ENCODE data around the gene RPL39L. TPM values are rescaled to one million over a fixed set of nuclear protein-coding genes. Genes with fewer than 3 reads are reported as not detected.
A peak's percentile ranks its signal among the peaks of the same experiment; 100 is the strongest.

The RPL39L gene
- total and polyA plus RNA-seq, 2 of the 4 experiments (the other 2 are of a cell fraction) = 18.1 to 34.6 TPM

DNA sequence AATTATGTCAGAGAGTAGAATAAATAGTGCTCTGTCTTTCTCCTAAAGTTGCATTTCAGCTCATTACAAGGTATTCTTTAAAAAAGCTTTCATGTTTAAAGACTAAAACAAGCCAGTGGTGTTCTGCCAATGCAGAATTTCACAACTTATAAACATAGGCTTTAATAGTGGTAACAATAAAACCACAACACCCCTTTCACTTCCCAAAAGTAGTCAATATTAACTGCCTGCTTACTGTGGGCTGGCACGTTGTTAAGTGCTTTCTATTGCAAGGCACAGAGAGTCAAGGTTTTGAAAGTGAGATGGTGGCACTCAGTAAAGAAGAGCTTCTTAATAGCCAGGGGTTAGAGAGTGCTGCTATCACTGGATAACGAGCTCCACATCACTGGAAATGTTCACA is 49.6 kb upstream of the RPL39L start:
- no peaks in the 10 kb centered on the region for H3K27me3 ChIP-seq (ENCODE audit: control insufficient read depth, insufficient read depth, low read length)
- peak; percentile 49 for DNase-seq
- intact Hi-C loops (cut with micrococcal nuclease) (no loop called here), in situ Hi-C loops (cut with MboI; ENCODE audit: low sequenced_read_pairs) (no loop called here), dilution Hi-C loops (cut with HindIII; ENCODE audit: low sequenced_read_pairs, unreplicated experiment) (no loop called here)
- no CpG with 5 or more reads among the region's 2 CpGs for WGBS, 2 experiments (ENCODE audit: extremely low coverage in 2 of 2, insufficient read length in 1 of 2)
- H3K9me1 ChIP-seq (ENCODE audit: insufficient read depth, low read length) = peaks cover 2% of the 10 kb centered on the region
- H3K14ac ChIP-seq (replicated peaks; ENCODE audit: low read depth, low read length) = 0 out of 2 replicates have a peak overlapping the region, but pooled peaks have one; percentile 65
- peak overlapping the region; percentile 38; the same call in 1 of the 2 replicates for H4K91ac ChIP-seq (ENCODE audit: insufficient read depth, low read depth, low read length)
- ATAC-seq (ENCODE audit: low read depth) = peak; percentile 15
- peak overlapping the region; percentile 66; the same call in 2 of the 3 replicates for H2BK15ac ChIP-seq (ENCODE audit: low read depth, low read length)
- H3K18ac ChIP-seq (ENCODE audit: low read depth, low read length) = peak overlapping the region; percentile 88
- H3K9ac ChIP-seq (ENCODE audit: low read depth, low read length) = no peak overlapping the region
- H2BK120ac ChIP-seq (ENCODE audit: low read depth, low read length) = peak overlapping the region; percentile 62
- H3K36me3 ChIP-seq (ENCODE audit: control insufficient read depth, insufficient read depth, low read length) = no peaks in the 10 kb centered on the region
- CTCF ChIA-PET = no interaction called here
- no peak overlapping the region for H2AFZ ChIP-seq (replicated peaks; ENCODE audit: low read length, poor library complexity)
- no peak overlapping the region for H3K4me3 ChIP-seq (ENCODE audit: insufficient read depth, low read depth, low read length)
- H3K4me1 ChIP-seq (ENCODE audit: control insufficient read depth, insufficient read depth, low read length) = peaks cover 18% of the 10 kb centered on the region
- no peak overlapping the region for H2AK9ac ChIP-seq (replicated peaks; ENCODE audit: low read depth, low read length, poor library complexity)
- H3K4ac ChIP-seq (ENCODE audit: low read depth, low read length) = peak overlapping the region; percentile 43
- H3K23ac ChIP-seq (ENCODE audit: low read depth, low read length) = no peak overlapping the region; the same call in 1 of the 2 replicates
- no peak overlapping the region for H4K5ac ChIP-seq (ENCODE audit: low read depth, low read length)
- peak overlapping the region; percentile 56 for H2BK20ac ChIP-seq (ENCODE audit: low read depth, low read length)
- no peaks in the 10 kb centered on the region for H4K20me1 ChIP-seq (ENCODE audit: insufficient read depth, low read length)
- 0 out of 4 replicates have a peak overlapping the region, but pooled peaks of 1 of the 2 experiments have one; percentile 37 for H4K8ac ChIP-seq (ENCODE audit: low read depth in 2 of 2, low read length in 2 of 2)
- BruUV-seq (replicated peaks) = no TSS peak
- no peaks in the 10 kb centered on the region for H3K9me3 ChIP-seq (ENCODE audit: control insufficient read depth, insufficient read depth, low read length)
- H3K56ac ChIP-seq (ENCODE audit: extremely low read depth, insufficient read depth, low read length) = no peak overlapping the region
- peak overlapping the region; percentile 35; the same call in 1 of the 2 replicates for H3K27ac ChIP-seq (ENCODE audit: insufficient read depth, low read length)
- peak overlapping the region; percentile 47 for H3K4me2 ChIP-seq (ENCODE audit: low read depth, low read length)
- H3K79me1 ChIP-seq (ENCODE audit: low read depth in 1 of 2, low read length in 2 of 2) = no peaks in the 10 kb centered on the region
- H2BK5ac ChIP-seq (ENCODE audit: low read depth, low read length, poor library complexity, severe bottlenecking) = peak overlapping the region; percentile 63
- peak overlapping the region; percentile 80; the same call in 1 of the 2 replicates for H2AK5ac ChIP-seq (ENCODE audit: low read depth, low read length)
- TF ChIP-seq, protein P1, sequence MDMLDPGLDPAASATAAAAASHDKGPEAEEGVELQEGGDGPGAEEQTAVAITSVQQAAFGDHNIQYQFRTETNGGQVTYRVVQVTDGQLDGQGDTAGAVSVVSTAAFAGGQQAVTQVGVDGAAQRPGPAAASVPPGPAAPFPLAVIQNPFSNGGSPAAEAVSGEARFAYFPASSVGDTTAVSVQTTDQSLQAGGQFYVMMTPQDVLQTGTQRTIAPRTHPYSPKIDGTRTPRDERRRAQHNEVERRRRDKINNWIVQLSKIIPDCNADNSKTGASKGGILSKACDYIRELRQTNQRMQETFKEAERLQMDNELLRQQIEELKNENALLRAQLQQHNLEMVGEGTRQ (IDR thresholded peaks at IDR 0.05; ENCODE audit: low read depth, low read length) = no peak
- TF ChIP-seq CEBPB (IDR thresholded peaks at IDR 0.05; ENCODE audit: low read depth, low read length) (peak; percentile 56; the same call in 1 of the 2 replicates), BHLHE40 (IDR thresholded peaks at IDR 0.05; ENCODE audit: low read depth, low read length) (no peak), MAZ (IDR thresholded peaks at IDR 0.05; ENCODE audit: borderline replicate concordance, low read depth, low read length) (no peak), RAD21 (IDR thresholded peaks at IDR 0.05; ENCODE audit: low read length) (no peak)
- POLR2A ChIA-PET (ENCODE audit: unreplicated experiment) = no interaction called here

Data from IMR-90 (cell line).